ENCODE results near the gene GPC3.

GPC3 gene

GRCh38 chrX:133574716-133575115 lies 410.7 kb downstream of the GPC3 start:
- ChIA-PET POLR2A (no interaction called here), CTCF (no interaction called here)
- TF ChIP-seq, protein P1, sequence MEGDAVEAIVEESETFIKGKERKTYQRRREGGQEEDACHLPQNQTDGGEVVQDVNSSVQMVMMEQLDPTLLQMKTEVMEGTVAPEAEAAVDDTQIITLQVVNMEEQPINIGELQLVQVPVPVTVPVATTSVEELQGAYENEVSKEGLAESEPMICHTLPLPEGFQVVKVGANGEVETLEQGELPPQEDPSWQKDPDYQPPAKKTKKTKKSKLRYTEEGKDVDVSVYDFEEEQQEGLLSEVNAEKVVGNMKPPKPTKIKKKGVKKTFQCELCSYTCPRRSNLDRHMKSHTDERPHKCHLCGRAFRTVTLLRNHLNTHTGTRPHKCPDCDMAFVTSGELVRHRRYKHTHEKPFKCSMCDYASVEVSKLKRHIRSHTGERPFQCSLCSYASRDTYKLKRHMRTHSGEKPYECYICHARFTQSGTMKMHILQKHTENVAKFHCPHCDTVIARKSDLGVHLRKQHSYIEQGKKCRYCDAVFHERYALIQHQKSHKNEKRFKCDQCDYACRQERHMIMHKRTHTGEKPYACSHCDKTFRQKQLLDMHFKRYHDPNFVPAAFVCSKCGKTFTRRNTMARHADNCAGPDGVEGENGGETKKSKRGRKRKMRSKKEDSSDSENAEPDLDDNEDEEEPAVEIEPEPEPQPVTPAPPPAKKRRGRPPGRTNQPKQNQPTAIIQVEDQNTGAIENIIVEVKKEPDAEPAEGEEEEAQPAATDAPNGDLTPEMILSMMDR (IDR thresholded peaks at IDR 0.05; ENCODE audit: control extremely low read depth, extremely low read depth, low read depth, missing control alignments), result no peak
- DNase-seq (ENCODE audit: extremely low spot score), result no peak

GRCh38 chrX:133570549-133570948 lies 414.8 kb downstream of the GPC3 start:
- ChIA-PET POLR2A (no interaction called here), CTCF (no interaction called here)
- DNase-seq (ENCODE audit: extremely low spot score), result no peak
- TF ChIP-seq, protein P1 (IDR thresholded peaks at IDR 0.05; ENCODE audit: control extremely low read depth, extremely low read depth, low read depth, missing control alignments), result no peak

GRCh38 chrX:133569217-133569616 lies 416.2 kb downstream of the GPC3 start:
- POLR2A ChIA-PET, result no interaction called here
- no peak for DNase-seq (ENCODE audit: extremely low spot score)
- TF ChIP-seq, protein P1 (IDR thresholded peaks at IDR 0.05; ENCODE audit: control extremely low read depth, extremely low read depth, low read depth, missing control alignments), result no peak
- CTCF ChIA-PET, result no interaction called here

DNA sequence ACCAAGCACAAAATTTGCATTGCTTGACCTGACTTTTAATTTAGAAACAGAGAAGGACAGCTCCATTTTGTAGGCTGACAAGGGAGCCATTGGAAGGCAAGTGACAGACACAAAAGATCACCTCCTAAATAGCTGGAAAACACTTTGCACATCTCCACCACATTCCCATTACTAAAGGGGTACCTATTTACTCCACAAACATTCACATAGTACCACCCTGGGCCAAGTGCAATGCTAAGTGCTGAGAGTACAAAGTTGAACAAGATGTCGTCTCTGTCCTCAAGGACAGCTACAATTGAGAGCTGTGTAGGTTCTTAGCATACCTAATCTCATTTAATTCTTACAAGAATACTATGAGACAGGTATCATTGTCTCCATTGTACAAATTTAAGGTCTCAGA lies 417.3 kb downstream of the GPC3 start:
- DNase-seq (ENCODE audit: extremely low spot score), result no peak
- TF ChIP-seq, protein P1 (IDR thresholded peaks at IDR 0.05; ENCODE audit: control extremely low read depth, extremely low read depth, low read depth, missing control alignments), result no peak
- ChIA-PET POLR2A (no interaction called here), CTCF (no interaction called here)

DNA sequence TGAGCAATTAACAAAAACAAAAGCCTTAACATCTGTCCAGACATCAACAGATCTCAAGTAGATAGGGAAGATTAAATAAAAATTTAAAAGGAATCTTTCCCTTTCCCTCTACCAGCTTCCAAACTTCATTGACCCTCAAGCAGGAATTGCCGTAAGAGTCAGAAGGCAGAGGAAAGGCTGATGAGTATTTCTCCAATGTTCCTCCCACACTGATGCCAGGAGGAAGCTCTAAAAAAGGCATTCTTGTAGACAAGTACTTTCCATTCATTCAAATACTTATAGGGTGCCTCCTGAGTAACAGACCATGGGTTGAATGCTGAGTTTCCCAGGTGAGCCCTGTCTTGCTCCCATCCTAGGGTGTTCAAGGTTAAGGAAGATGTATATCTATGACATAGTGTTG lies 418.5 kb downstream of the GPC3 start:
- POLR2A ChIA-PET, result no interaction called here
- CTCF ChIA-PET, result no interaction called here
- DNase-seq (ENCODE audit: extremely low spot score), result no peak
- TF ChIP-seq, protein P1 (IDR thresholded peaks at IDR 0.05; ENCODE audit: control extremely low read depth, extremely low read depth, low read depth, missing control alignments), result no peak

DNA sequence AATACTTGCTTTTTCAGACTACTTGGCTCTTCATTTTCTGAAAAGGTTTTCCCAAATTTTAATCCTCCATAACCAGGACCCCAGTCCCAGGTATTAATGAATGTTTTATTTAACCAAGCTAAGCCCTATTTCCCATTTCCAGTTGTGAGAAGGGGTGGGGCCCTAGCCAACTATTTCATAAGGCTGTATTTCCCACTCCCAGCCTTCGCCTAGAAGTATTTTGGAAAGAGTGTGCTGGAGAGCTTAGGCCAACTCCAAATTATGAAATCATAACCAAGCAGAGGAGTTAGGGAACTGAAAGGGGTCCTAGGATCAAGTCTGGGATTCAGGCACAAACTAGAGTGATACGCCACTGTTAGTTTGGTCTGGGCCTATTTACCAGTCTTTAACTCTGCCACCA lies 421.7 kb downstream of the GPC3 start:
- DNase-seq (ENCODE audit: extremely low spot score), result no peak
- TF ChIP-seq, protein P1 (IDR thresholded peaks at IDR 0.05; ENCODE audit: control extremely low read depth, extremely low read depth, low read depth, missing control alignments), result no peak
- ChIA-PET CTCF (interaction anchor here (1.0 kb wide), 1 partner anchor 13 kb away, joined by 3 read pairs; no protein-coding TSS in a partner anchor), POLR2A (no interaction called here)

GRCh38 chrX:133561251-133561650 lies 424.1 kb downstream of the GPC3 start:
- POLR2A ChIA-PET, result no interaction called here
- TF ChIP-seq, protein P1 (IDR thresholded peaks at IDR 0.05; ENCODE audit: control extremely low read depth, extremely low read depth, low read depth, missing control alignments), result no peak
- CTCF ChIA-PET, result no interaction called here
- no peak for DNase-seq (ENCODE audit: extremely low spot score)
